H1 (cell line): Measurements from ENCODE around the gene IL1R1. TPM values are rescaled to one million over a fixed set of nuclear protein-coding genes. Genes with fewer than 3 reads are reported as not detected.

Source experiments
- CTCF ChIA-PET: fragments of 300-600 bp; sonication (Branson Sonifier 250); formaldehyde crosslinking; loops from one replicate; lab custom pipeline; 2021; ENCODE audit not compliant: partially characterized antibody; lab: Charles Lee
- POLR2A ChIA-PET: fragments of 300-600 bp; sonication (Branson Sonifier 250); formaldehyde crosslinking; loops from one replicate; lab custom pipeline; 2021; ENCODE audit warnings: inconsistent platforms; ENCODE audit not compliant: partially characterized antibody; lab: Charles Lee
- DNase-seq, 2 experiments: peaks; one replicate each; pipeline versions ENCODE4 v3.0.0 to v3.0.0-alpha.2; 2010 to 2022; ENCODE audit warnings: low spot score in 2 of 2, low read depth in 1 of 2, mixed read lengths in 1 of 2
- FAIRE-seq: peaks from 2 replicates; lab custom pipeline; 2011; peaks lifted over from hg19 to GRCh38; lab: Jason Lieb, UNC
- H2AFZ ChIP-seq: 2 replicates; pipeline ENCODE4 v1.8.1; 2012; ENCODE audit warnings: low read length, inconsistent platforms
- H2AK5ac ChIP-seq: 2 replicates; pipeline ENCODE4 v1.6.1; 2013; ENCODE audit warnings: low read depth, low read length
- H2BK120ac ChIP-seq: replicated peaks from 2 replicates; pipeline ENCODE3; 2013; ENCODE audit warnings: low read depth, low read length, inconsistent platforms
- H2BK12ac ChIP-seq: 2 replicates; pipeline ENCODE4 v1.6.1; 2013; ENCODE audit warnings: low read depth, low read length
- H2BK15ac ChIP-seq: 2 replicates; pipeline ENCODE4 v1.6.1; 2013; ENCODE audit warnings: low read length
- H2BK20ac ChIP-seq: 2 replicates; pipeline ENCODE4 v1.6.1; 2013; ENCODE audit warnings: low read length
- H2BK5ac ChIP-seq: 2 replicates; pipeline ENCODE4 v1.6.1; 2013; ENCODE audit warnings: low read depth, low read length
- H3K14ac ChIP-seq: 2 replicates; pipeline ENCODE4 v1.6.1; 2013; ENCODE audit warnings: inconsistent platforms; ENCODE audit not compliant: insufficient read length
- H3K18ac ChIP-seq: 2 replicates; pipeline ENCODE4 v1.6.1; 2013; ENCODE audit warnings: low read length; ENCODE audit errors: extremely low read depth
- H3K23ac ChIP-seq: 2 replicates; pipeline ENCODE4 v1.6.1; 2013; ENCODE audit warnings: inconsistent platforms; ENCODE audit not compliant: insufficient read length
- H3K23me2 ChIP-seq: 2 replicates; pipeline ENCODE4 v1.6.1; 2013; ENCODE audit warnings: low read depth, low read length
- H3K27ac ChIP-seq: 2 replicates; pipeline ENCODE4 v1.6.1; 2011; ENCODE audit warnings: low read depth, low read length, inconsistent platforms
- H3K27me3 ChIP-seq, 4 experiments: replicated peaks in 1 of 4; 1 replicate in 1 of 4; 2 replicates in 3 of 4; pipeline versions ENCODE4 v1.6.1 to v1.8.1; 2011 to 2013; ENCODE audit warnings: low read length in 3 of 4, mild to moderate bottlenecking in 3 of 4, inconsistent platforms in 2 of 4, mixed read lengths in 2 of 4, moderate library complexity in 1 of 4; ENCODE audit not compliant: control insufficient read depth in 3 of 4, insufficient read depth in 3 of 4; ENCODE audit errors: extremely low read depth in 1 of 4
- H3K36me3 ChIP-seq, 4 experiments: 2 replicates each; pipeline versions ENCODE4 v1.6.1 to v1.8.1; 2011 to 2013; ENCODE audit warnings: mild to moderate bottlenecking in 4 of 4, low read length in 3 of 4, moderate library complexity in 2 of 4, control low read depth in 1 of 4, inconsistent platforms in 1 of 4; ENCODE audit not compliant: insufficient read depth in 4 of 4, control insufficient read depth in 2 of 4
- H3K4ac ChIP-seq: replicated peaks from 2 replicates; pipeline ENCODE3; 2013; ENCODE audit warnings: low read length, low read depth, mixed read lengths, inconsistent platforms; ENCODE audit not compliant: insufficient read length
- H3K4me1 ChIP-seq, 4 experiments: replicated peaks in 1 of 4; 1 replicate in 1 of 4; 2 replicates in 3 of 4; pipeline versions ENCODE4 v1.6.1 to v1.8.1; 2011 to 2013; ENCODE audit warnings: low read length in 3 of 4, inconsistent platforms in 2 of 4, mixed read lengths in 1 of 4; ENCODE audit not compliant: insufficient read depth in 4 of 4, control insufficient read depth in 3 of 4
- H3K4me2 ChIP-seq, 2 experiments: 2 replicates each; pipeline versions ENCODE4 v1.6.1 to v1.8.1; 2011 to 2013; ENCODE audit warnings: low read depth in 2 of 2, low read length in 2 of 2, control low read depth in 1 of 2, inconsistent platforms in 1 of 2, mild to moderate bottlenecking in 1 of 2; ENCODE audit not compliant: insufficient read depth in 1 of 2
- H3K4me3 ChIP-seq, 4 experiments: fragments of 200-600, 300-600 bp in 1 of 4; sonication (generic), shearing (Covaris generic), sonication (Bioruptor Twin) in 1 of 4; 2 replicates each; pipeline versions ENCODE4 v1.5.1 to v1.8.1; 2011 to 2016; ENCODE audit warnings: low read length in 4 of 4, low read depth in 3 of 4, control low read depth in 2 of 4, inconsistent platforms in 2 of 4, mild to moderate bottlenecking in 2 of 4, mixed read lengths in 1 of 4, moderate library complexity in 1 of 4; ENCODE audit not compliant: insufficient read depth in 2 of 4; ENCODE audit errors: extremely low read depth in 1 of 4
- H3K56ac ChIP-seq: replicated peaks from 2 replicates; pipeline ENCODE3; 2013; ENCODE audit warnings: low read depth, mild to moderate bottlenecking, mixed read lengths, low read length, inconsistent platforms; ENCODE audit not compliant: insufficient read length
- H3K79me1 ChIP-seq: 2 replicates; pipeline ENCODE4 v1.6.1; 2013; ENCODE audit warnings: low read depth, low read length, control low read depth
- H3K79me2 ChIP-seq, 2 experiments: 2 replicates each; pipeline versions ENCODE4 v1.6.1 to v1.8.1; 2012 to 2013; ENCODE audit warnings: low read length in 2 of 2, mild to moderate bottlenecking in 2 of 2, inconsistent platforms in 1 of 2; ENCODE audit not compliant: insufficient read depth in 2 of 2, control insufficient read depth in 1 of 2
- H3K9ac ChIP-seq, 4 experiments: replicated peaks in 1 of 4; 1 replicate in 1 of 4; 2 replicates in 3 of 4; pipeline versions ENCODE4 v1.6.1 to v1.8.1; 2011 to 2013; ENCODE audit warnings: low read depth in 3 of 4, low read length in 3 of 4, control low read depth in 2 of 4, mild to moderate bottlenecking in 2 of 4, moderate library complexity in 2 of 4, inconsistent platforms in 1 of 4; ENCODE audit errors: extremely low read depth in 1 of 4
- H3K9me3 ChIP-seq, 2 experiments: 2 replicates each; pipeline versions ENCODE4 v1.6.1 to v1.8.1; 2012 to 2013; ENCODE audit warnings: mild to moderate bottlenecking in 2 of 2, moderate library complexity in 2 of 2, control low read depth in 1 of 2, inconsistent platforms in 1 of 2, low read depth in 1 of 2, low read length in 1 of 2, mixed read lengths in 1 of 2; ENCODE audit not compliant: insufficient read depth in 2 of 2
- H4K20me1 ChIP-seq, 2 experiments: replicated peaks in 1 of 2; 2 replicates each; pipeline versions ENCODE3 to v1.8.1; 2011 to 2013; ENCODE audit warnings: inconsistent platforms in 2 of 2, low read length in 2 of 2, mild to moderate bottlenecking in 1 of 2; ENCODE audit not compliant: insufficient read depth in 2 of 2, control insufficient read depth in 1 of 2
- H4K5ac ChIP-seq: 2 replicates; pipeline ENCODE4 v1.6.1; 2013; ENCODE audit warnings: low read length, low read depth, mixed read lengths, inconsistent platforms; ENCODE audit not compliant: insufficient read length
- H4K8ac ChIP-seq: 2 replicates; pipeline ENCODE4 v1.8.0; 2013; ENCODE audit warnings: mild to moderate bottlenecking, moderate library complexity, low read length, inconsistent platforms; ENCODE audit not compliant: insufficient read depth; ENCODE audit errors: extremely low read depth
- H4K91ac ChIP-seq: replicated peaks from 2 replicates; pipeline ENCODE3; 2013; ENCODE audit warnings: low read length, mixed read lengths, inconsistent platforms; ENCODE audit not compliant: insufficient read length
- HDAC2 ChIP-seq, 2 experiments: fragments of 300-600 bp in 1 of 2; sonication (generic) in 1 of 2; IDR thresholded peaks; 2 replicates each; pipeline ENCODE4 v1.6.1; 2011 to 2012; ENCODE audit warnings: low read depth in 2 of 2, low read length in 2 of 2, mild to moderate bottlenecking in 2 of 2, moderate library complexity in 2 of 2, borderline replicate concordance in 1 of 2, inconsistent platforms in 1 of 2
- WGBS, 2 experiments: shearing (Covaris generic) in 1 of 2; methylation state at CpG; one replicate each; pipeline versions ENCODE4 v1.1.6 to v1.1.7; 2013 to 2015; ENCODE audit warnings: low lambda C conversion rate in 2 of 2, mixed read lengths in 2 of 2, inconsistent platforms in 1 of 2, low coverage in 1 of 2, missing lambda C conversion rate in 1 of 2; ENCODE audit not compliant: insufficient replicate concordance in 2 of 2, insufficient coverage in 1 of 2, insufficient read length in 1 of 2; ENCODE audit errors: extremely low coverage in 1 of 2, missing lambda C conversion rate in 1 of 2; 5-methylcytosine and 5-hydroxymethylcytosine counted together
- polyA plus RNA-seq, 7 experiments: library from polyadenylated mRNA; depleted of rRNA in 3 of 7; stranded (reverse) in 5 of 7; unstranded in 2 of 7; fragments of >200 nt in 5 of 7; fragments of 200-250 nt in 2 of 7; gene quantifications; 1 replicate in 5 of 7; 2 replicates in 1 of 7; 4 replicates in 1 of 7; pipeline versions ENCODE4 v1.2.1 to v1.2.3, GENCODE V29; 2011 to 2013; ENCODE audit warnings: missing spikeins in 2 of 7, mixed read lengths in 2 of 7
- total RNA-seq: library from RNA; stranded (reverse); fragmentation: NEBNext Ultra II Directional; extraction: Animal tissue kit (Norgen Biotek cat#: 25700); gene quantifications from 2 replicates; pipeline ENCODE4 v1.2.1, GENCODE V29; 2021

Gene IL1R1
- total and polyA plus RNA-seq, 2 of the 8 experiments (the other 6 are each of a cell fraction or from before 2014, with no cell fraction given): 0.34 to 0.47 TPM

GRCh38 chr2:102138331-102138730 lies 4.2 kb upstream of the IL1R1 start:
- H3K4ac ChIP-seq: no peak overlapping the region
- no peak overlapping the region for H3K27ac ChIP-seq
- peaks cover 4% of the 10 kb centered on the region for H3K23me2 ChIP-seq
- H3K27me3 ChIP-seq: peaks cover 1 to 26% (median 17%) of the 10 kb centered on the region in 4 experiments
- no peak overlapping the region for H4K91ac ChIP-seq
- no peak overlapping the region for H3K9ac ChIP-seq
- H4K20me1 ChIP-seq: no peaks in the 10 kb centered on the region
- FAIRE-seq: no peak
- no peak overlapping the region for H3K4me2 ChIP-seq
- H2BK5ac ChIP-seq: no peak overlapping the region
- TF ChIP-seq HDAC2 (IDR thresholded peaks at IDR 0.05; ENCODE audit: borderline replicate concordance in 1 of 2, low read depth in 2 of 2, low read length in 2 of 2): no peak
- no peak overlapping the region for H2BK15ac ChIP-seq
- H3K14ac ChIP-seq: no peak overlapping the region
- WGBS, 2 experiments: 91 to 100% methylated on average over 1 to 4 of the region's 4 CpGs
- H2AK5ac ChIP-seq: no peak overlapping the region
- H2BK20ac ChIP-seq: no peak overlapping the region
- H3K4me3 ChIP-seq: no peak overlapping the region
- no peak overlapping the region for H3K56ac ChIP-seq
- ChIA-PET CTCF (interaction anchor here (1.0 kb wide), 1 partner anchor 102 kb away, joined by 3 read pairs; no protein-coding TSS in a partner anchor), POLR2A (no interaction called here)
- H2BK120ac ChIP-seq: no peak overlapping the region
- no peak overlapping the region for H2AFZ ChIP-seq
- H3K9me3 ChIP-seq: no peaks in the 10 kb centered on the region
- DNase-seq: no peak
- no peak overlapping the region for H4K8ac ChIP-seq
- peaks cover 0 to 7% (median under 1%) of the 10 kb centered on the region in 4 experiments; a peak in 4 of 7 replicates for H3K4me1 ChIP-seq
- no peaks in the 10 kb centered on the region for H3K36me3 ChIP-seq
- no peak overlapping the region for H3K23ac ChIP-seq
- no peak overlapping the region for H3K18ac ChIP-seq
- no peak overlapping the region for H4K5ac ChIP-seq
- H3K79me2 ChIP-seq: no peaks in the 10 kb centered on the region
- H2BK12ac ChIP-seq: no peak overlapping the region
- no peaks in the 10 kb centered on the region for H3K79me1 ChIP-seq
